WERI-Rb-1 (cell line): ENCODE data around the gene HMGN2.
A peak's percentile ranks its signal among the peaks of the same experiment; 100 is the strongest.

Source experiments
- DNase-seq: peaks from one replicate; pipeline ENCODE4 v3.0.0-alpha.2; 2020
- H3K27ac ChIP-seq: fragments of 250-450 bp; sonication (Bioruptor Pico); 2 replicates; pipeline ENCODE4 v1.5.1; 2020; ENCODE audit warnings: mild to moderate bottlenecking, moderate library complexity
- H3K27me3 ChIP-seq: fragments of 250-450 bp; sonication (Bioruptor Pico); 2 replicates; pipeline ENCODE4 v1.5.1; 2021; ENCODE audit warnings: mild to moderate bottlenecking, low read depth, moderate library complexity; ENCODE audit not compliant: insufficient read depth, severe bottlenecking
- H3K36me3 ChIP-seq: fragments of 250-450 bp; sonication (Bioruptor Pico); 2 replicates; pipeline ENCODE4 v1.5.1; 2020; ENCODE audit warnings: mild to moderate bottlenecking, moderate library complexity
- H3K4me3 ChIP-seq: 2 replicates; pipeline ENCODE4 v1.5.1; 2011; ENCODE audit warnings: low read depth, mild to moderate bottlenecking, control low read depth, low read length
- H3K9me3 ChIP-seq: fragments of 250-450 bp; sonication (Bioruptor Pico); 2 replicates; pipeline ENCODE4 v1.5.1; 2021; ENCODE audit warnings: mild to moderate bottlenecking, moderate library complexity; ENCODE audit not compliant: severe bottlenecking
- TF ChIP-seq, protein P1 (sequence below): IDR thresholded peaks from 2 replicates; pipeline ENCODE4 v1.5.1; 2011; ENCODE audit warnings: low read depth, mild to moderate bottlenecking, control low read depth, inconsistent platforms, low read length

HMGN2 gene

DNA sequence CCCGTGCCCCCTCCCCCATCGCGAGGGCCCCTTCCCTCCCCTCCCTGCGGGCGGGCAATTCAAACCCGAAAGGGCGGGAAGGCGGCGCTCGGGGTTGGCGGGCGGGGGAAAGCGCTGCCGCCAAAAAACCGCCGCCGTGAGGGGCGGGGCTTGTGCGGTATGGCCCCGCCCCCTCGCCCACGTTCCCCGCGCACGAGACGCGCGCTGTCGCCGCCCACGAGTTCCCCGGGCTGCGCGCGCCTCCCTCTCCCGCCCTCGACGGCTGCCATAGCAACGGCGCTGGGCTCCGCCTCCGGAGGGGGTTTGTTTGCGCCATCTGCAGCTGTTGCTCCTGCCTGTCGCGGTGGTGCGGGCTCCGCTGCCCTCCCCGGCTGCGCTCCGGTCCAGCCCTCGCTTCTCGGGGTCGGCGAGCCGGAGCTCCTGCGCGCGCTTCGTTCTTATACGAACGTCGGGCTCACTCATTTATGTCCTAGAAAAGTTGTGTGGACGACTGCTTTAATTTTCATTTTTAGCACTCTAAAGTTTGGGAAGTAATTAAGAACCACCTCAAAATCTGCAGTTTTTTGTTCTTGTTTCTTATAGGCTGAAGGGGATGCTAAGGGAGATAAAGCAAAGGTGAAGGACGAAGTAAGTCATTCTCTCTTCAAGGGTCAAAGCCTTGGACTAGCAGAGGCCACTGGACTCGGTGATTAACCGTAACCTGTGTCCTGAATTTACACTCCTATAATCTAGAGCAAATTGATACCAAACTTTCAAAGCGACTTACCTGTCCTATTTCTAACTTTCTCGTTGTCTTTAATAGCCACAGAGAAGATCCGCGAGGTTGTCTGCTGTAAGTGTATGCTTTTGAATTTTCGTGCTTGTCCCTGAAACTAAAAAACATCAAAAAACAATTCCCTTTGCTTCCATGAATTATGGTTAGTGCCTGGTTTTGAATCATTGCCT lies 933 bp downstream of the HMGN2 start:
- Histone ChIP-seq H3K9me3 (no peaks in the 10 kb centered on the region), H3K27me3 (no peaks in the 10 kb centered on the region), H3K27ac (peak overlapping the region; percentile 100), H3K36me3 (peaks cover 75% of the 10 kb centered on the region), H3K4me3 (peak overlapping the region; percentile 92)
- TF ChIP-seq, protein P1, sequence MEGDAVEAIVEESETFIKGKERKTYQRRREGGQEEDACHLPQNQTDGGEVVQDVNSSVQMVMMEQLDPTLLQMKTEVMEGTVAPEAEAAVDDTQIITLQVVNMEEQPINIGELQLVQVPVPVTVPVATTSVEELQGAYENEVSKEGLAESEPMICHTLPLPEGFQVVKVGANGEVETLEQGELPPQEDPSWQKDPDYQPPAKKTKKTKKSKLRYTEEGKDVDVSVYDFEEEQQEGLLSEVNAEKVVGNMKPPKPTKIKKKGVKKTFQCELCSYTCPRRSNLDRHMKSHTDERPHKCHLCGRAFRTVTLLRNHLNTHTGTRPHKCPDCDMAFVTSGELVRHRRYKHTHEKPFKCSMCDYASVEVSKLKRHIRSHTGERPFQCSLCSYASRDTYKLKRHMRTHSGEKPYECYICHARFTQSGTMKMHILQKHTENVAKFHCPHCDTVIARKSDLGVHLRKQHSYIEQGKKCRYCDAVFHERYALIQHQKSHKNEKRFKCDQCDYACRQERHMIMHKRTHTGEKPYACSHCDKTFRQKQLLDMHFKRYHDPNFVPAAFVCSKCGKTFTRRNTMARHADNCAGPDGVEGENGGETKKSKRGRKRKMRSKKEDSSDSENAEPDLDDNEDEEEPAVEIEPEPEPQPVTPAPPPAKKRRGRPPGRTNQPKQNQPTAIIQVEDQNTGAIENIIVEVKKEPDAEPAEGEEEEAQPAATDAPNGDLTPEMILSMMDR, result no peak
- DNase-seq, result peak; percentile 93

DNA sequence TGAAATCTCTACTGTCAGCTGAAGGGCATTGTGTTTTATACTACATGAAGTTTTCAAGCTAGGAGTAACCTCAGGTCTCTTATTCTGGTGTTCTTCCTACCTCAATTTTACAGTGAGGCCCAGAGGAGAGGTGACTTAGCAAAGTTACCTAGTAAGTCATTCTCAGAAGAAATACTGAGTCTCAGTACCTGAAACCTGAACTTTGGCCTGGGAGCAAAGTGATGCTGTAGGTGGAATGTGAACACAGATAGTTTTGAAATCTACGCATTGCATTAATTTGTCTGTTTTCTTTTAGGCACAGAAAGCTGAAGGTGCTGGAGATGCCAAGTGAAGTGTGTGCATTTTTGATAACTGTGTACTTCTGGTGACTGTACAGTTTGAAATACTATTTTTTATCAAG lies 2.6 kb downstream of the HMGN2 start:
- Histone ChIP-seq H3K27me3 (no peaks in the 10 kb centered on the region), H3K27ac (no peak overlapping the region), H3K4me3 (peak overlapping the region; percentile 92), H3K36me3 (peaks cover 77% of the 10 kb centered on the region), H3K9me3 (no peaks in the 10 kb centered on the region)
- DNase-seq, result no peak
- TF ChIP-seq, protein P1, result no peak

DNA sequence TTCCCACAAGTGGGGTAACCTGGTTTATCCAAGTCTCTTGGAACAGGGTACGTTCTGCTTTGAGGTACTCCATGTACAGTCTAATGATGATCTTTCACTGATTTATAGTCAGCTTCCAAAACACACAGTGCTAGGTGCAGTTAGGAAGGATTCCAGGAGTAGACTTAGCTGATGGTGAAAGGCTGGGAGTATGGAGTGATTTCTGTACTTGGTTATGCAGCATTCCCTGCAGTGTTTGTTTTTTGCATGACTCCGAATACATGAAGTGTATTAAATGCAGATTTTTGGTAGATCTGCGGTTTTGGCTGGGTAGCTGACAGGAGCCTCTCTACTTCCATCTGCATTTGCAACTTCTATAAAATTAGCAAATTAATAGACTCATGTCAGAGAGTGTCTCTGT lies 3.7 kb downstream of the HMGN2 start:
- no peak for DNase-seq
- Histone ChIP-seq H3K4me3 (no peak overlapping the region), H3K36me3 (peaks cover 75% of the 10 kb centered on the region)

DNA sequence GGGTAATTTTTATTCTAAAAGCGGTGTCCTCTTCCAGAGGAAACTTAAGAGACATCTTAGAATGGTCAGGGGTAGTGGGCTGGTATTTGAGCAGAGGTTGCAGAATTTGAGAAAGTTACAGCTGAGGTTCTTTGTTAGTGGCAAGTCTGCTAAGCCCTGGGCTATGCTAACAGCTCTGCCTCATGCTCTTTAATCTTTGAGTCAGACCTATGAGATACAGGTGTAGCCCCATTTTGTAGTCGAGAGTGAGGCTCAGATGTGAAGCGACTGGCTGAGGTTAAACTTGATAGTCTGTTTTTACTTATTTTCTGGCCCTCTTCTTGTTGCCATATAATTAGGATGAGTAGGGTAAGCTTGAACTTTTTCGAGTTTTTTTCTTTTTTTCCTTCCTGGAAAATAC lies 4.7 kb downstream of the HMGN2 start:
- Histone ChIP-seq H3K27ac (peak overlapping the region; percentile 6; the same call in 1 of the 2 replicates), H3K36me3 (peaks cover 73% of the 10 kb centered on the region), H3K27me3 (no peaks in the 10 kb centered on the region), H3K9me3 (no peaks in the 10 kb centered on the region), H3K4me3 (no peak overlapping the region)
- DNase-seq, result no peak
- TF ChIP-seq, protein P1, result no peak

More for the DNA sequence above, 3.7 kb downstream of the HMGN2 start:
- no peaks in the 10 kb centered on the region for H3K9me3 ChIP-seq
- no peaks in the 10 kb centered on the region for H3K27me3 ChIP-seq
- TF ChIP-seq, protein P1, result no peak
- no peak overlapping the region for H3K27ac ChIP-seq

DNA sequence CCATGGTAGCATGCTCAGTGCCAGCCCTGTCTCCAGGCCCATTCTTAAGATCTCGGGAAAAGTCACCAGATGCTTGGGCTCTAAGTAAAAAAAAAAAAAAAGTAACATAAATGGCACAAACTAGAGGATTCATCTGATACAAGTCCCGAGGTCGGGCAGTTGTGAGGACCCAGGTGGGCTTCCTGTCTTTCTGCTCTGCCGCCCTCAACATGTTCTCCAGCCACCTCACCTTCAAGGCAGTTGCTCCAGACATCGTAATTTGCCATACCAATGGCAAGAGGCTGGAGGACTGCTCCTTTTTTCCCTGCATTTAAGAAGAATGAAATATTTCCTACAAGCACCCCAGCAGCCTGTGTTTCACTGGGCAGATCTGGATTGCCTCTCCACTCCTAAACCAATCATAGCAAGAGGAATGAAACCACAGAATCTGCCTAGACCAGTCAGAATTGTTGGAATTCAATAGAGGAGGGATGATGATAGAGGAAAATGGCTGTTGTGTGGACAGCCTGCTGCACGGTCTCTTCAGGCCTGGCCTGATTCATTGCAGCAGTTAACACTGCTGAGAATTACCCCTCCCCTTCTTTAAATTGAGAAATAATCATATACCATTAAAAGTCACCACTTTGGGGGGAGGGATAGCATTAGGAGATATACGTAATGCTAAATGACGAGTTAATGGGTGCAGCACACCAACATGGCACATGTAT lies 5.4 kb downstream of the HMGN2 start:
- Histone ChIP-seq H3K9me3 (no peaks in the 10 kb centered on the region), H3K27ac (no peak overlapping the region), H3K27me3 (no peaks in the 10 kb centered on the region), H3K4me3 (no peak overlapping the region), H3K36me3 (peaks cover 71% of the 10 kb centered on the region)
- TF ChIP-seq, protein P1, result no peak
- DNase-seq, result no peak
